Activated CD4-positive, alpha-beta T cell treated with anti-CD3 and anti-CD28 coated beads, Interleukin-2, amount 50 U/mL, for 1 hour (primary cell): ENCODE results near the gene HSPB7.
"Not testable (repeated sequence)": the region's sequence is repeated elsewhere in the genome, so short reads cannot be mapped to it uniquely, and the experiment has no call there.

Experiments used
- DNase-seq: peaks from one replicate; pipeline ENCODE4 v3.0.0-alpha.2; 2020

The HSPB7 gene

DNA sequence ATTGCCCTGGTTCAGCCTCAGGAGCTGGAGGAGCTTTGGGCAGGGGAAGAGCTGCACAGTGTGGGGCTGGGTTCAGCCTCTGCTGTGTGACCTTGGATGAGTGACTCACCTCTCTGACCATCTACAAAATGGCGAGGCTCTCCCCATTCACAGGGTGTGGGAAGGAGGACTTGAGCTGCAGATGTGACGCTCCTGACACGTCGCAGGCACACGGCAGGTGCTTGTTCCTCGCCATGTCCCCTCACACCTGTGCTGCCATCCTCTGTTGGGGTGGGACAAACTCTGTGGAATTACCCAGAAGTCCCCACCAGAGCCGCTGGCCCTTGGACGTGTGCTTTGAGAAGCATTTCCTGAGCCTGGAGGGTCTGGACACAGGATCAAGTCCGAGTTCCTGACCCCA lies 3.0 kb upstream of the HSPB7 start:
- not testable (repeated sequence) for DNase-seq

DNA sequence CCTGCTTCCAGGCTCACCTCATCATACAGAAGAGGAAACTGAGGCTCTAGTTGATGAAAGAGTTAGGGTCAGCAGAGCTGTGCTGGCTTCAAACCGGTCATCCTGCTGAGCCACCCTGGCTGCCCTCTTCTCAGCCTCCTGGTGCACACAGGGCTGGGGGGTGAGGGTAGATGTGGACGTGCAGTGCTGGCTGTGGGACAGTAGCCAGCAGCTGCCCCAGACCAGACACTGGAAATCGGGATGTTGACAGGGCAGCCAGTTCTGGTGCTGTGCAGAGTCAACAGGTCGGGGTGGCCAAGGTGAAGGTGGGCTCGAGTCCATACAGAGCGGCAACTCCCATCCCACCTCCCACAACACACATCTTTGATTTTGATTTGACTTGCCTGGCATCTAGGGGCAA lies 2.5 kb upstream of the HSPB7 start:
- DNase-seq = no peak

DNA sequence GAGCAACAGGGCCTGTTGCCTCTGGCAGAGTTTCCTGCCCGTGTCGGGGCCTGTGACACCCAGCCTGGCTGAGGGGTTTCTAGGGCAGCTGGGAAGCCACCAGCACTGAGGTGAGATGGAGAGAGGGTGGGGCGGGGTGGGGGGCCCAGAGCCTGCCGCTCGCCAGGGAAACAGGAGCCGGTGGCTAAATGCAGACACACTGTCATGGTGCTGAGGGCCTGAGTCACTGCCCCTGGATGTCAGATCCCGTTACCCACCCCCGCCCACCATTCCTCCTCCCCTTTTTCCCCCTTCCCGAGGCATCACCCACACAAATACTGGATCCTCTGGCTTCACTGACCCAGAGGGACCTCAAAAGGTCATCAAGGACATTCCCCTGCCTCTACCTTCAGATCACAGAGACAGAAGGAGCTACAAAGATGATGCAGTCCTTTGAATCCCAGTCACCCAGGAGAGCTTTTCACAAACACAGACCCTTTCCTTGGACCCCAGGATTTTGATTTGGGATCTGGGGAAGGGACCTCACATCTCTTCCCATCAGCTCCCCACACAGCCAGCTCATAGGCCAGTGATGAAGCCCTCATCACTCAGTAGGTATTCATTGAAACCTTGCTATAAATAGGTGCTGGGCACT lies 1.9 kb upstream of the HSPB7 start:
- no peak for DNase-seq

DNA sequence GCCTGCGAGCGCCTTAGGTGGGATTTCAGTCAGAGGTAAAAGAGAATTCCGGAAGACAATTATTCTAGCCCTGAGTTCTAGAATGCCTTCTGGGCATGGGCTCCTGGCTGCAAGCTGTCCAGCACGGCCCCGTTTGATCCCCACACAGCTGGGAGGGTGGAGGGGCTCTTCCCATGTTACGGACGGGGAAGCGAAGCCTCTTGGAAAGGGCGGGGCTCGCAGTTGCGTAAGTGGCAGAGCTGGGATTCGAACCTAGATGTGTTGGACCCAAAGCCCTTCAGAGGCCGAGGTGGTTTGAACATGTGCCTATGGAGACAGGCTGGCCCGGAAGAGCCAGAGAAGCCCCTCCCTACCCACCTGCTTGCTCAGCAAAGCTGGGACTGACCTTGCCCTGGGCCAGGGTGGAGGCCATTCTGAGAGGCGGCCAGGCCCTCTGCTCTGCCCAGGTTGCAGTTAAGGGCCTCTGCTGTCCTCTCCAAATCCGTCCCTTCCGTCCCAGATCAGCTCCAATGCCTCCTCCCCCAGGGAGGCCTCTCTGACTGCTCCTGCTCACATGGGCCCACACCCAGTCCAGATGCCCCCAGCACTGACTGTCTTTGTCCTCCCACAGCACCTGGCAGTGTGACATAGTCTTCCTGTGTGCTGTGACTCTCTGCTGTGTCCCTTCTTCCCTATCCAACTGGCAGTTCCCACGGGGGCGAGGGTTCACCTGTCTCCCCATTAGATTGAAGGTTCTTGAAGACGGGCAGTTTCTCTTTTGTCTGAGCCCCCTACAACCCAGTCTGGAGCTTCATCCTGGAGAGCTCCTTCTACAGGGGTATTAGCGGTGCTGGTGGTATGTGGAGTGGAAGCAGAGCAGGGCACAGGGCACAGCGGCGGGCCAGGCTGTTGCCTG lies 1.2 kb upstream of the HSPB7 start:
- DNase-seq = no peak

DNA sequence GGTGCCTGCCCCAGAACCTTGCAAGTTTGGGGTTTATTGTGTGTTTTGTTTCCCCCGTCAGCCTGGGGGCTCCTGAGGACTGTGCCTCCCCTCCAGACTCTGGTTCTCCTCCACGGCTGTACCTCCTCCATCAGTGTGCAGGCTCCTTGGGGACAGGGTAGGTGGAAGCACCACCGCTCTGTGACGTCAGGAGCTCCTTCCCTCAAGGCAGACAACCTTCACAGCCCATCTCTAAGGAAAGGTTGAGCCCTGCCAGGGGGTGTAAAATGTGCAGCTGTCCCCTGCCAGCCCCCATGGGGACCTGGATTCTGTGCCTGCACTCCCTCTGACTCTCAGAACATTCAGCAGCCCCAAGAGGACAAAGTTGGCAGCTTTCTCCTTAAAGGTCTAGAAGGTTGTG lies 465 bp upstream of the HSPB7 start:
- no peak for DNase-seq

DNA sequence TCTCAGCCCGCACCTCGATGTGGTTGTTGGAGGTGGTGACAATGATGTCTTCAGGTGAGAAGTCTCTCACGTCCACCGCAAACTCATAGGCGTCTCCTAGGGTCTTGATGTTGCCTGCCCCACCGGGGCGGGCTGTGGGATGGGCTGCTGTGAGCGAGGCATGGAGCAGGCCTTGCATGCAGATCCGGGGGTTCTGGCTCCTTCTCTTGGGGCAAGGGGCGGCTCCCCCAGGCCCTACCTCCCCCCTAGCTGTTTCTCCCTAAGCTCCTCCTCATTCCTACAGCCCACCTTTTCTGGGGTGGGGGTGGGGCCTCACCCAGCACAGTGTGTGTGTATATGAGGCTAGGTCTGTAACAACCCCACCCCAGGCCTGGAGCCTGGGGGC lies 775 bp downstream of the HSPB7 start:
- no peak for DNase-seq

DNA sequence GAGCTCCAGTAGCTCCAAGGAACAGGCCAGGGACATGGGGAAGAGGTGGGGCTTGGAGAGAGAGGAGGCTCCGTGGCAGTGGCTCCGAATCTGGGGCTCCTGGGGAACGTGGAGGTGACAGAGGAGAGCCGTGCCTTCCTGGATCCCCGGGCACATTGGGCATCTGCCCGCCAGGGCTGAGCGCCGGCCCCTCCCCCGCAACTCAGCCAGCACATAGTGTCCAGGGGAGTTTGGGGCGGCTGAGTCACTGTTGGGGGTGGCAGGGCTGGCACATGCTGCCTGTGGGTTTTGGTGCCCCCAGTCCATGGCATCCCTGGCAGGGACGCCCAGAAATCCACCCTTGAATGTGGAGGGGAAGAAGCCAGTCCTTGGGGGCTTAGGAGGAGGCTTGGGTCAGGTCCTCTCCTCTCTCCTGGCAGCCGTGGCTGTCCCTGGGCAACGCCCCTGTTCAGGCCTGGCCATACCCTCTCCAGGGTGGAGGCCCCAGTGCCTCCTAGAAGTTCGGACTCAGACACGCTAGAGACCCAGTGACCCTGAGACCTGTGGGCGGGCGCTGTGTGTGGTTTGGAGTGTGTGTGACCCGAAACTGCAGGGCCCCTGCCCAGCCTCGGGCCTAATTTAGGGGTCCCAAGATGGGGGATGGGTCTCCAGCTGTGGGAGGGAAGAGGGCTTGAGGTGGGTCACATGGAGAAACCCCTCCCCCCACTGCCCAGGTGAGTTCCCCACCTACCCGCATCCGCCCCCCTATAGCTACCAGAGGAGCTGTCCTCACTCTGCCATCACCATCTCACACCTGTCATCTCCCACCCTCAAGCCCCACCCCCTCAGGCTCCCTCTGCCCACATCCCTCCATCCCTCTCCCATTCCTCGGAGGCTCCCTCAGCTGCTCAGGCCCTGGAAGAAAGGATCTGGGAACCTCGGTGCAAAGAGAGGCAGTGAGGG lies 1.6 kb downstream of the HSPB7 start:
- DNase-seq = no peak

DNA sequence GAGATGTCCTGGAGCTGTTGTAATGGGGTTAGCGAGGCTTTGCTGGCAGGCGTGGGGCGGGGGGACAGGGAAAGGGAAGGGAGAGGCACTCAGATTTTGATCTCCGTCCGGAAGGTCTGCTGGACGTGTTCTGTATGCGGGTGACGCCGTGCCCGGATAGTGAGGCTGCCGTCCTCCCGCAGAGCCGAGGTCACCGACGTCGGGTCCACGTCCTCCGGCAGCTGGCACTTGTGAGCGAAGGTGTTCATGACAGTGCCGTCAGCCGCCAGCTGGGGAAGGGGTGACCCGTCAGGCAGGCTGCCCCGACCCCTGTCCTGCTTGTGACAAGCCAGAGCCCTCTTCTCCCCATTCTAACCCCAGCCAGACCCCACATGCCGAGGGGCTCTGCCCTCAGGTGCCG lies 2.4 kb downstream of the HSPB7 start:
- DNase-seq = no peak

DNA sequence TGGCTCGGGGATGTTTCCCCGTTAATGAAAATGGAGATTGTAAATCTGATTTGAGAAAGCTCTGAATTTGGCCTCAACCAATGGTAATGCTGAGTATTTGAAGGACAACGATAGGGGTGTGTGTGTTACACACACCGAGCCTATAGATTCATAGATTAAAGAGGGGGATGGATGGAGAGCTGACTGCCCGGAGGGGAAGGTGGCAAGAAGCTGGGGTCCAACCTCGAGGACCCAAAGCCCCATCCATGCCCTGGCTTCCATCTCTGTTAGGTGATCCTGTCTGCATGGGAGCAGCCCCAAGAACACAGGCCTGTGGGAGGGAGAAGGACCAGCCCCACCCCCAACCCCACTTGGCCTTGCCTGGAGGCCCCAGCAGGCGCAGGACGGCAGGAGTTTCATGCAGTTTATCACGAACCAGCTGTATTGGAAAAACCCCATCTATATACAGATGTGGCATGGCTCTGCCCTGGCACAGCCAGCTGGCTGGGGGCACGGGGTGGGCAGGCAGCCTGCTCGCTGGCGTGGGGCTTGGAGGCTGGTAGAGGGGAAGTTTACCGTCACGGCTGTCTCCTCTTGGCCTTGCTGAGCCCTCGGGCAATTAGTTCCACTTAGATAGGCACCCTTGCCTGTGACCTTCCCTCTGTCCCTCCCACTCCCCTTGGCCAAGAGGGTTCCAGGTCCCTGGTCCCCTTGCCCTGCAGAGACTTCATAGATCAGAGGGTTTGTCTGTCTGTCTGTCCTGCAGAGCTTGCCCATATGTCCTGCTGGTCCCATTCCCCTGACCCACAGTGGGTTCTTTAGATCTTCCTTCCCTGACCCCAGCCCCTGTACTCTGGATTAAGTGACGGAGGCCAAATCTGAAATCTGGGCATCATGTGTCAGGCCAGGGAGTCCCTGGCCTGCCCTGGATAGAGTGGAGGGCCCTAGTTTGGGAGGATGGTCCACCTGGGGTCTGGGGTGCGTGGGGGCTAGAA lies 3.0 kb downstream of the HSPB7 start:
- DNase-seq = no peak

DNA sequence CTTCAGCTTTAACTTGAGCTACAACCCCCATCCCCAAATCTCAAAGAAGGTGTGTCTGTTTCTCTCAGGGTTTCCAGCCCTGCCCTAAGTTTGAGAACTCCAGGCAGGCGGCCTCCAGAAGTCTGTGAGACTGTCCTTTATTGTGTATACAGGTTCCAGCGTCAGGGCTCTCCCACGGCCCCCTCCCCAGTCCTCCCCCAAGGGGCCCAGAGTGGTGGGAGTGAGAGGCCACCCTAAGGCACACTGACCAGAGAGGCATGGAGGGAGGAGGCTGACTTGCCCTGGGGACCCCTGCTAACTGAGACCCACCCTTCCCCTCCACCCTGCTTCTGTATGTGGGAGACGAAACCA lies 4.0 kb downstream of the HSPB7 start:
- no peak for DNase-seq

DNA sequence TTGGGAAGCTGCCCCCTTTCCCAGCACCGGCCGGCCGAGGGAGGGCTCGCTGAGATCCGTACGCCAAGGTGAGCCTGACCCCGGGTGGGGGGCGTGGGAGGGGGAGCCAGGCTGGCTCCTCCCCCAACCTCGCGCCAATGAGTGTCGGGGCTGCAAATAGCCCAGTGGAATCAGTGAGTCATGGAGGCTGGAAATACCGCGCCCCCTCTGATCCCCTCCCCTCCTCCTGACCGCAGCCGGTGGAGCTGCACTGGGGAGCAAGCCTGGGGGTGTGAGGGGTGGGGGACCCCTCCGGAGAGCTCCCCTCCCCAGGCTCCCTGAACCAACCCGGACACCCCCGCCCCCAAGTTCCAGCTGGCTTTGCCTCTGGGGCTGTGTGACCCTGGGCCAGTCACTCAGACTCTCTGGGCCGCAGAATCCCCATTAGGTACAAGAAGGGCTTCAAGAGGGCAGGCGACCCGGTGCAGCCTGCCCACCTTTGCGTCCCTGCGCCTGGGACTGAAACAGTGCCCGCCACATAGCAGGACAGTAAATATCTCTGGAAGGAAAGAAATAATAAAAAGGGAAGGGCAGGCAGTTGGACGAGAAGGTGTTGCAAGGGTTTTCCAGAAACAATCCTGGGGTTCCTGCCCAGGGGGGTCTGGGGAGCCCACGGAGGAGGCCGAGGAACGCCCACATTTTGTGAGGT lies 4.5 kb downstream of the HSPB7 start:
- DNase-seq = peak; percentile 39

DNA sequence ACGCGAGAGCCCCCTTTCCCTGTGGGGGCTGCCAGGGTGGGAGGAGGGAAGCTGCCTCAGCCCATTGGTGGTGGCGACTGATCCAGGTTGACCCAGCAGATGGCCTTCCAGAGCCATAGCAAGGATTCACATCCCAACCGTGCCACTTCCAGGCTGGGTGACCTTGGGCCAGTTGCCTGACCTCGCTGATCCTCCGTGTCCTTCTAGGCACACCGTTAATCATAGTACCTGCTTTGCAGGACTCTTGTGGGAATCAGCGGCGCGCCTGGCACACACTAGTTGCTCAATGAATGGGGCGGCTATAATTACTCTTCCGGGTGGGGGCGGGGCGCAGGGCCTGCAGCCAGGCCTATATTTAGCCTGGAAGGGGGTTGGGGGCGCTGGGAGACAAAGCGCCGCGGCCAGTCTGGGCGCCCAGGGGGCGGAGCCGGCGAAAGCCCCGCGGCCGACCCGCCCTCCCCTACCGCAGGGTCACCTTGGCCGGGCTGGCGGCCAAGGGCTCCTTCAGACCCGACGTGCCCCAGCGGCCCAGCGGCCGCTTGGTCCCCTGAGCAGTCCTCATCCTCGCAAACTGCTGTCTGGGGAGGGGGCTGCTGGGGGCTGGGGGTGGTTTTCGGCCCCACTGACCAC lies 5.1 kb downstream of the HSPB7 start:
- DNase-seq = peak; percentile 23

DNA sequence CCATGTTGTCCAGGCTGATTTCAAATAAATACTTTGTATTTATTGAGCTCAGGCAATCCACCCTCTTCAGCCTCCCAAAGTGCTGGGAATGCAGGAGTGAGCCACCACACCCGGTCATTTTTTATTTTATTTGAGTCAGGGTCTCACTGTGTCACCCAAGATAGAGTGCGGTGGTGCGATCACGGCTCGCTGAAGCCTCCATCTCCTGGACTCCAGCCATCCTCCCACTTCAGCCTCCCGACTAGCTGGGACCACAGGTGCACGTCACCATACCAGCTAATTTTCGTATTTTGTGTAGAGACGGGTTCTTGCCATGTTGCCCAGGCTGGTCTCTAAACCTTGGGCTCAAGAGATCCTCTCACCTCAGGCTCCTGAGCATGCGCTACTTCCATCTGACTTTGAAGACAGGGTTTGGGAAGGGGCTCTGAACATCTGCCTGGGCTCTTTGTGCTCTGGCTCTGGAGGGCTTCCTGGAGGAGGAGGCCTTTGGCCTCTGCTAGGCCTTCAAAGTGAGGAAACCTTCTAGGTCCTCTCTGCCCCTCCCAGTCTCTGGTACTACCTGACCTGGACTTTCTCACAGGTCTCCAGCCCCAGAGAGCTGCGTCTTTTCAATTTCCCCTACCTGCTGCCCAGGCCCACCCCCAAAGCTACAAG lies 5.8 kb downstream of the HSPB7 start:
- no peak for DNase-seq

DNA sequence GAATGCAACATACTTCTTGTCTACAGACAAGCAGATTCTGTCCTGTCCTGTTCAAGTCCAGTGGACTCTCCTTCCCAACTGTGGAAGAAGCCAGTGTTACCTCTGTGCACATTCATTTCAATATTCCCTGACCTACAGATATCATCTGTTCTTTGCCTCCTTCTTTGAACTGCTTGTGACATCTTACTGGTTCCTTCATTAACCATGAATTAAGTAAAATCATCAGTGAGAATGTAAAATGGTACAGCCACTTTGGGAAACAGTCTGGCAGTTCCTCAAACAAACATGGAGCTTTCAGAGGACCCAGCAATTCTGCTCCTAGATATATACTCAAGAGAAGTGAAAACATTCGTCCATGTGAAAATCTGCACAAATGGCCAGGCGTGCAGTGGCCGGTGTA lies 7.0 kb downstream of the HSPB7 start:
- DNase-seq = no peak

DNA sequence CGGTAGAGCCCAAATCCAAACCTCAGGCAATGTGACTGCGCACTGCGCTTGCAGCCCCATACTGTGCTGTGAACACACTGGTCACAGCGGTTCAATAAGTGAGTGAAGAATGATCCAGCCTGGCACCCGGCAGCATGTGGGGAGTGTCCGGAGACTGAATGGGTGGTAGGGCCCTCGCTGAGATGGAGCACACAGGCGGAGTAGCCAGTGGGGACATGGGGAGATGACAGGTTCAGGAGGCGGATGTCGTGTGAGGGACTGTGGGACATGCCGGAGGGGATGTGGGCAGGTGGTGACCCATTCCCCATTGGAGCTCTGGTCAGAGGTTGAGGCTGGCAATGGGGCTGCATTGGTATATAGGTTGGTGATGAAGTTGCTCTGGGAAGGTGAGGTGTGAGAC lies 8.2 kb downstream of the HSPB7 start:
- no peak for DNase-seq

DNA sequence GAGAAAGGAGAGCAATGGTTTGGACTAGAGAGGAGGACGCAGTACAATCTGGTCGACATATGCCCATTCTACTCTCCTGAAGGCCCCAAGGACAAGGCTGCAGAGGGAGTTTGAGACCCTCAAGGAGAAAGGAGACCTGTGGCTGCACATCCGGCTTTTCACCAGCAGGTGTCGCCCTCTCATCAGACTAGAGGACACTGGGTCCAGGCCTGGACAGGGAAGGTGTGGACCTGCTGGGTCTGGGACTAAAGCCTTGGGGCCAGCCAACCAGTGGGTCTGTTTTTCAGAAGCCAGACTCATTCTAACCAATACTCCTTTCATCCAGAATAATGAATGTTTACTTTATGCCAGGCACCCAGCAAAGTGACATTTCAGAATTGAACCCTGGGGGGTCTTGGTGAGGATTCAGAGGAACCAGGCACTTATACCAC lies 8.8 kb downstream of the HSPB7 start:
- DNase-seq = peak; percentile 73

DNA sequence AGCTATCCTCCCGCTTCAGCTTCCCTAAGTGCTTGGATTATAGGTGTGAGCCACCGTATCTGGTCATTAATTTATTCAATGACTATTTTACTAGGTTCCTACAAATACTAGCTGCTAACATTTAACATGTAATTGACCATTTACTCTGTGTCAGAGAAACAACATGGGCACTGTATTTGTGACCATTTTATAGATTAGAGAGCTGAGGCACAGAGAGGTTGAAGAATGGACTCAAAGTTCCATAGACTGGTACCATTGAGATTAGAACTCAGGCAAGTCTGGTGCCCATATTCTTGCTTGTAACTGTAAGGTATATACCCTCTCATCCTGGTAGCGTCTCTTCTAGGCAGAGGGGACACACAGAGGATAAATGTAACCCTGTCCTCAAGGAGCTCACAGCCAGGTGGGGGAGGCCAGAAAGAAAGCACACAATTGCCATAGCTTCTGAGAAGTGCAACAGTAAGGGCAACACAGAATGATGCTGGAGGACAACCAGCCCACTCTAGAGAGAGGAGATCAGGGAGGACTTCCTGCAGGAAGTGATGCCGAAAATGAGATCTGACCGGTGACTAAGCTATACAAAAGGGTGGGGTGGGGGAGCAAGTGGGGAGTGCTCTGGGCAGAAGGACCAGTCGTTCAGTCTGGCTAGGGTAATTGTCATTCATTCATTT lies 10.0 kb downstream of the HSPB7 start:
- DNase-seq = no peak

DNA sequence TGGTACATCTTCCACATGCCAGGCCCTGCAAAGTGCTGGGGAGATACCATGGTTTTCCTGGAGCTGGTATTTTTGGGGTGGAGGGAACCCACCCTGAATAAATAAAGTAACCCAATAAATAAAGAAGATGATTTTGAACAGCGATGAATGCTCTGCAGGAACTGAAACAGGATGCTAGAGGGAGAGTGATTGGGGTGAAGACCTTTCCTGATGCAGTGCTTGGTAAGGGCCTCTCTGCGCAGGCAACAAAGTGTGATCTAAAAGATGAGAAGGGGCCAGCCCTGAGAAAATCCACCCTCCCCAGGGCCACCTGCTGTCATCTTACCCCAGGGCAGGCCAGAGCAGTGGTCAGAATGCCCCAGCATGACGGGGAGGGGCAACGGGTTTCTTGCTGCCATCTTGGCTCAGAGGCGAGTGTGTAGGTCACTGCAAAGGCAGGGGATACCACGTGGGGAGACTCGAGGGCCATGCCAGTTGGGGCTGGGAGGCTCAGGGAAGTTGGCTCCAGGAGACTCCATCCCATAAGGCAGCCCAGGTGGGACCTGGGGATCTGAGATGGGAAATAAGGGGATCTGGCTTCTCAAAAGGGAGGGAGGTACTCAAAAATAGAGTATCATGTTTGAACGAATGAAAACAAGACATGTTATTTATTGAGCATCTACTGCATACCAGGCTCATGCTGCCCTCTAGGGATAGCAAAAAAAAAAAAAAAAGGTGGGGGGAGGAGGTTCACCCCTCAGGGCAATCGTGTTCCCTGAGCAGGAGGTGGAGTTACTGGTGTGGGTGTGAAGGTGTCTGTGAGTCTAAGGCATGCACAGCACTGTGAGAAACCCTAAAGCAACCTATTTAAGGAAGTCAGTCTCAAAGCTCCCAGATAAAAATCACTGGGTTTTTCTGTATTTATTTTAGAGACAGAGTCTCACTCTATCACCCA lies 11.0 kb downstream of the HSPB7 start:
- DNase-seq = no peak

DNA sequence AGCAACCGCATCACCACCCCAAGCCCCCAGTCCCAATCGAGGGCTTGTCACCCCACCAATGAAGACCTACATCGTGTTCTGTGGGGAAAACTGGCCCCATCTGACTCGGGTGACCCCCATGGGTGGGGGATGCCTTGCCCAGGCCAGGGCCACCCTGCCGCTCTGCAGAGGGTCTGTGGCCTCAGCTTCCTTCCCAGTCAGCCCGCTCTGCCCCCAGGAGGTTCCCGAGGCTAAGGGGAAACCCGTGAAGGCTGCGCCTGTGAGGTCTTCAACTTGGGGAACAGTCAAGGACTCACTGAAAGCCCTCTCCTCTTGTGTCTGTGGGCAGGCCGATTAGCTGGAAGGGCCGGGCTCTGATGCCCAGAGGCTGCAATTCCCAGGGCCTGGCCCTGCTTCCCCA lies 11.8 kb downstream of the HSPB7 start:
- DNase-seq = no peak
